ENCODE results near the gene C5orf47. TPM values are rescaled to one million over a fixed set of nuclear protein-coding genes. Genes with fewer than 3 reads are reported as not detected.

Gene C5orf47
- total RNA-seq, 1 experiment from 2014 or later: 0.09 TPM

DNA sequence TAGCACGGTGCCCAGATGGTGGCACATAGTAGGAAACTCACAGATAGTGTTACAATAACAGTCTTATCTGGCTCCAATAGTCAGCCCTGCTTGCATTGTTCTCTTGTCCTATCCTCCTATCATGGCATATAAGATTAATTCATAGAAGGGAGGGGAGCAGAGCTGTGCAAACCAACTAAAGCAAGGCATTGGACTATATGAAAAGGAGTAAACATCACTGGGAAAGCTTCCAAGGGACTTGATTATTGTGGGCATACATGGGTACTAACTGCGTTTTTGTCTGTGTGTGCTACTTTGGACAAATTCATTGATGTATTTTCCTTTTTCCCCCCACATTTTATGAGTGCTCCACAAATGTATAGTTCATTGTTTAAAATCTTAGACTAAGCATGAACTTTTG is 43.8 kb upstream of the C5orf47 start:
- Histone ChIP-seq H3K9ac (ENCODE audit: extremely low read depth, insufficient read length, low read length) (no peak overlapping the region), H3K4ac (ENCODE audit: low read depth, low read length) (no peak overlapping the region), H3K9me3 (ENCODE audit: control insufficient read depth, low read depth, low read length) (no peaks in the 10 kb centered on the region), H3K56ac (ENCODE audit: insufficient read length, low read depth, low read length) (no peak overlapping the region), H3K27me3 (ENCODE audit: insufficient read depth, low read length) (no peaks in the 10 kb centered on the region), H3K79me2 (ENCODE audit: insufficient read depth, low read length) (no peaks in the 10 kb centered on the region), H3T11ph (ENCODE audit: low read length) (no peak overlapping the region), H3K4me1 (ENCODE audit: insufficient read depth, low read length) (peaks cover 9% of the 10 kb centered on the region; the same call in 1 of the 2 replicates), H3K23me2 (ENCODE audit: insufficient read length, low read depth, low read length, poor library complexity, severe bottlenecking) (no peaks in the 10 kb centered on the region), H3K4me2 (ENCODE audit: insufficient read depth, insufficient read length, low read length) (no peak overlapping the region), H4K91ac (ENCODE audit: insufficient read length, low read depth, low read length) (no peak overlapping the region), H2AK5ac (ENCODE audit: insufficient read length, low read length) (no peak overlapping the region), H2BK12ac (ENCODE audit: insufficient read length, low read depth, low read length) (no peak overlapping the region), H3K14ac (ENCODE audit: insufficient read depth, low read length) (no peak overlapping the region), H4K8ac (replicated peaks; ENCODE audit: insufficient read length, low read depth, low read length) (no peak overlapping the region), H3K79me1 (ENCODE audit: insufficient read depth, low read depth, low read length, poor library complexity, severe bottlenecking) (no peaks in the 10 kb centered on the region), H4K20me1 (ENCODE audit: control insufficient read depth, insufficient read depth, insufficient read length) (no peaks in the 10 kb centered on the region), H3K18ac (ENCODE audit: insufficient read length, low read depth, low read length) (no peak overlapping the region), H2BK120ac (ENCODE audit: low read depth, low read length, poor library complexity, severe bottlenecking) (no peak overlapping the region), H2BK20ac (ENCODE audit: low read depth, low read length, poor library complexity, severe bottlenecking) (no peak overlapping the region), H3K23ac (ENCODE audit: insufficient read length, low read depth, low read length) (no peak overlapping the region), H4K5ac (ENCODE audit: insufficient read length, low read depth, low read length) (no peak overlapping the region), H2BK5ac (ENCODE audit: insufficient read length, low read length) (no peak overlapping the region), H2AFZ (ENCODE audit: low read length) (no peak overlapping the region), H2BK15ac (ENCODE audit: low read depth, low read length) (no peak overlapping the region), H3K27ac (ENCODE audit: insufficient read length, low read depth, low read length) (no peak overlapping the region)
- Mint-ChIP-seq H3K9me3 (no peaks in the 10 kb centered on the region), H3K4me3 (no peak overlapping the region), H3K4me1 (peaks cover 31 to 43% of the 10 kb centered on the region in 2 experiments), H3K27ac (no peak overlapping the region), H3K36me3 (ENCODE audit: insufficient read depth in 1 of 3, low read depth in 3 of 3) (peaks cover 4 to 10% (median 6%) of the 10 kb centered on the region in 3 experiments; a peak in 5 of 7 replicates), H3K27me3 (ENCODE audit: low read depth) (no peaks in the 10 kb centered on the region)
- TF ChIP-seq, protein P1, sequence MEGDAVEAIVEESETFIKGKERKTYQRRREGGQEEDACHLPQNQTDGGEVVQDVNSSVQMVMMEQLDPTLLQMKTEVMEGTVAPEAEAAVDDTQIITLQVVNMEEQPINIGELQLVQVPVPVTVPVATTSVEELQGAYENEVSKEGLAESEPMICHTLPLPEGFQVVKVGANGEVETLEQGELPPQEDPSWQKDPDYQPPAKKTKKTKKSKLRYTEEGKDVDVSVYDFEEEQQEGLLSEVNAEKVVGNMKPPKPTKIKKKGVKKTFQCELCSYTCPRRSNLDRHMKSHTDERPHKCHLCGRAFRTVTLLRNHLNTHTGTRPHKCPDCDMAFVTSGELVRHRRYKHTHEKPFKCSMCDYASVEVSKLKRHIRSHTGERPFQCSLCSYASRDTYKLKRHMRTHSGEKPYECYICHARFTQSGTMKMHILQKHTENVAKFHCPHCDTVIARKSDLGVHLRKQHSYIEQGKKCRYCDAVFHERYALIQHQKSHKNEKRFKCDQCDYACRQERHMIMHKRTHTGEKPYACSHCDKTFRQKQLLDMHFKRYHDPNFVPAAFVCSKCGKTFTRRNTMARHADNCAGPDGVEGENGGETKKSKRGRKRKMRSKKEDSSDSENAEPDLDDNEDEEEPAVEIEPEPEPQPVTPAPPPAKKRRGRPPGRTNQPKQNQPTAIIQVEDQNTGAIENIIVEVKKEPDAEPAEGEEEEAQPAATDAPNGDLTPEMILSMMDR (conservative IDR thresholded peaks at IDR 0.05): no peak
- no peak for DNase-seq
- no CpG with 5 or more reads among the region's 2 CpGs for WGBS (ENCODE audit: extremely low coverage, insufficient read length, low lambda C conversion rate)
